ENCODE results near the gene ZIM2.
"Not testable (repeated sequence)": the region's sequence is repeated elsewhere in the genome, so short reads cannot be mapped to it uniquely, and the experiment has no call there.

The ZIM2 gene
- 0 to 0.88 (median 0) reads per million in 17 experiments for total RNA-seq

DNA sequence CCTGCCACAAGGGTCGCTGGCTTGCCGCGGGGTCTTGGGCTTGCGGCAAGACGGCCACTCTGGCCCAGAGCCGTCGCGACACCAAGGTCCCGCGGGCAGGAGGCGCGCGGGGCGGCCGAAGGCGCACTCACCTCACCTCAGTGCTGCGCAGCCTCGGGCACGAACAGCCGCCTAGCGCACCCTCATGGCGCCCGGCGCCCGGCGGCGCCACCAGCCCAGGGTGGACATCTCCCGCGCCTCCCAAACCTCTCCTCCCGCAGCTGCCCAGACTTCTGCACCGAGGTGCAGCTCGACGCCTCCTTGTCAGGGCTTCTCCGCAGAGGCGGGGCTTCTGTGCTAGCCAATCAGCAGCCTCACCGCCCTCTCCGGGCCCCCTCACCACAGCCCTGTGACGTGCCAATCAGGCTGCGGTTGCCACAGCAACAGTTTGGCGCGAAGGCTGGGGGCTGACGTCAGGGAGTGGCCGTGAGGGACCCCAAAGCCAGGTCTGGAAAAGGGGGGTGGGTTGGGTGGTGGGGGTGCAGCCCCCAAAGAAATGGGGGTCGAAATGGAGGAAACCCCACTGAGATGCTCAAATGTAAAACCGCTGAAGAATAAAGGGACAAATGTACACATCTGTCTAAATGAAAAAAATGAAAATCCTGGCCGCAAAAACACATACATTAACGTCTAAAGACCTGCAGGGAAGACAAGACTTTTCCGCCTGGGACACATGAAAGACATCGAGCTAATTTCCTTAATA is at the start of gene ZIM2, which contains the start of gene PEG3:
Gene ZIM2, minus strand, starts transcription at position 276 of the 742 bp plus-strand sequence. CDS start 16,449 bp downstream, outside the sequence.
Gene PEG3, minus strand, starts transcription at position 276 of the 742 bp plus-strand sequence. CDS start 16,071 bp downstream, outside the sequence.
- peak in 1 of 4 experiments; percentile 0 for DNase-seq

DNA sequence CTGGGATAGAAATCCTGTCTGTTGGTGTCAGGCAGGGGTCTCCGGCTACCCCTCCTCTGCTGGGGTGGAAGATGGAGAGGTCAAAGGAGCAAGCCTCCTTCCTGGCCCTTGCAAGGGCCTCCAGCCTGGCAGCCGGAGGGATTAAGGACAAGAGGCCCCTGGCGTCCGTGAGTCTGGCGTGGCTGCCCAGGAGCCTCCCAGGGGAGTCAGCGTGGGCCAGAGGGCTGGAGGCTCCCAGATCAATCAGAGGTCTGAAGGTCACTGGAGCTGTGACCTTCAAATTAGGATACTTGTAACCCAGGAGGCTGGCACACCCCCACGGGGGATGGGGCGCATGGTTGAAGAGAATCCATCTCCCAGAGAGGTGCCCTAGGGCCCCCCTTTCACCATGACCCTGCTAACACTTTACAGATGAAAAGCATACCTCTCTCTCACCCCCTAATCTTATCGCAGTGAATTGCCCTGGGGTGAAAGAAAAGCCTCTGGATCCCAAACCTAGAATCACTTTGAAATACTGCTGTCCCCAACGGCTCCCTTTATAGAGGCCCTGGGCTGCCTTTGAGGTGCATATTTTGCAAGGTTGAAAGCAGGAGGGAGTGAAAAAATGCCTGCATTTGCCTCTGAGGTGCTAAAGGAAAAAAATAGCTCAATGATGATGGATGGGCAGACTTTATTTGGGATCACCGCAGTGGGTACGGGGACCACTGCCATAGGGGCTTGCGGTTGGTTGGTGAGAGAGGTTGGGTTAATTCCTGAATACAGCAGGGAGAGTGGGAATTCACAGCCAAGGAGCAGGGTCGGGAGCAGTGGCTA is 44.9 kb upstream of the ZIM2 start:
- DNase-seq, result no peak

DNA sequence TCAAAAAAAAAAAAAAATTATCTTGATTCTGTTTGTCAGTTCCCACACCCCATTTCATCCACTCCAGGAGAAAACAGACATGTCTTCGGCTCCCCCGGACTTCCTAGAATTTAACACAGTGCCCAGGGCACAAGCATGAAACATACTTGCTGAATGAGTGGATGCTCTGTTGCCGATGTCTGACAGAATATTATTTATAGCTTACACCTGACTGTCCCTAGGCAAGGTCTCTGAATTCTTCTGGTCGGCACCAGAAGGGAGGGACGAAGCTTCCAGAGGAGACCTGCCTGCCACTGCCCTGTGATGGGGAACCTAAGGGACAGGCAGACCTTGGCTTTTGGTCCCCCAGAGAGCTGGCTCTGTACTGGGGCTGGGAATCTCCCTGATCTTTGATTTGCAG is 43.9 kb upstream of the ZIM2 start:
- DNase-seq, result no peak

DNA sequence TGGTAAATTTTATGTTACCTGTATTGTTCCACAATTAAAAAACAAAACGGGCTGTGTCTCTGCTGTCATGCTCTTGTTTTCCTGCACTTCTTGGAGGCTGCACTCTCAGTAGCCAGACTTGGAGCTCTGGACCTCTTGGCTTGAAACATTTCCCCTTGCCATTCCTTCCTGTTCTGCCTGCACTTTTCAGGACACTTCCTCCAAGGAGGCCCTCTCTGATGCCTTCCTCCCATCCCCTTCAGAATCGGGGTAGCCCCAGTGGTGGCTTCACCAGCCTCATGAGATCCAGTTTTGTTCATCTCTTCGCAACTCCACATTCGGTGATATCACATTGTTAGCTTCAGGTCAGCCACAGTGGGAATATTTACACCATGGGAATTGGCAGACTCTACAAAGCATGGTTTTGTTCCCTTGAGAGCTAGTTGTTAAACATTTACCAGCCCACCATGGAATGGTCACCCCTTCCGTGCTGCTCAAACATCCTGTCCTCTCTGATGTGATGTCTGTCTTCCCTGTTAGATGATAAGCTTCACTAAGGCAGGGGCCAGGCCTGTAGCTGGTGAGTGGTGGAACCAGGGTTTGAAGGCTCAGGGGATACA is 40.2 kb upstream of the ZIM2 start:
- no peak for DNase-seq

DNA sequence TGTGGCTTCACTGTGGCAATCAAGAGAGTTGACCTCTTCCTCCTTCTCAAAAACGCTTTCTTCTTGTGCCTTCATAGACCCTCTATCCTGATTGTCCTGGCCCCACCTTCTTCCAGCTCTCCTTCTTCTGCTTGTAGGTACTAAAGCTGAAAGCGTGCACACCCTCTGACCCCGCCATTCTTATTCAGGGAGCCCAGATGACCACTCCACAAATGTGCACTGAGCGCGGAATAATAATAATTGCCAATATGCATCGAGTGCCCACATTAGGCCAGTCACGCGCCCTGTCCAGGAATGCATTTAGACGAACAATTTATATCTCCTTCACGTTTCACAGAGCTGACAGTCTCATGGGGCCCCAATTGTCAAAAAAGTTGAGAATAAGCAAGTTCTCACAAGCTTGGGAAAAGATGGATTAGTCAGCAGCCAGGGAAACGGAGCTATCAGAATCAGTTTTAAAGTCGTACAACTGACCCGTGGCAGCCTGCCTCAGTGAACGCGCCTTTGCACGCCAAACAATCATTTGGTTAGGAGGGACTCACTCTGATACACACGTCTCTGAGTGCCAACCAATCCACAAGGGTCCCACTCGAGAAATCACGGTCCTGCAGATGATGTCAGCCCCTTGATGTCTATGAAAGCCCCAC is 36.7 kb upstream of the ZIM2 start:
- no peak for DNase-seq

DNA sequence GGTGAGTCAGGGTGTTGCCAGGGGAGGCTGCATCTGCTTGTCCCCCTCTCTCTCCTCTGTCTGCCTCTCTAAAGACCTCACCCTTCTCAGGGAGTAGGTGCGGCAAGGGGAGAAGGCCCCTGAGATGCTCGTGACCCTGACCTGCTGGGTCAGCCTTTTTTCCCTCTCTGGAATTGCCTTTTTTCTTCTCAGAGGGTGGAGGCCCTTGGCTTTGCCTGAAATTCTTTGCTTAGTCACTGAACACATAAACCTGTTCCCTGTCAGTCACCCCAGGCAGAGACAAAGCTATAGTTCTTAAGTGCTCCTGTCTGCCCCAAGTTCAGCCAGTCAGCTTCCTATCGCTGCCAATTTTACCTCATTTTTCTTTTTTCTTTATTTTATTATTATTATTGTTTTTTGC is 35.2 kb upstream of the ZIM2 start:
- no peak for DNase-seq

DNA sequence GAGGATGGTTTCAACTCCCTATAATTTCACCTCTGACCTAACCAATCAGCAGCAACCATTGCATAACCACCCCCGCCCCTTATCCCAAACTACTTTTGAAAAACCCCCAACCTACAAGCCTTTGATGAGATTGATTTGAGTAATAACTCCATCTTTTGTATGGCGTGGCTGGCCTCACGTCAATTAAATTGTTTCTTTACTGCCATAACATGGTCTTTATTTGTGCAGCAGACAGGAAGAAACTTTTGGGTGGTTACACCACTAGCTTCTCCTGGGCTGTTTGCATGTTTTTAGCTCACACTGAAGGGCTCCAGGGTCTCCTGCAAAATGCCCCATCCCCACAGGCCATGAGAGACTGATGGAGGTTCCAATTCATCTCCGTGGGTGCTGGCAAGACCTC is 34.0 kb upstream of the ZIM2 start:
- no peak for DNase-seq

DNA sequence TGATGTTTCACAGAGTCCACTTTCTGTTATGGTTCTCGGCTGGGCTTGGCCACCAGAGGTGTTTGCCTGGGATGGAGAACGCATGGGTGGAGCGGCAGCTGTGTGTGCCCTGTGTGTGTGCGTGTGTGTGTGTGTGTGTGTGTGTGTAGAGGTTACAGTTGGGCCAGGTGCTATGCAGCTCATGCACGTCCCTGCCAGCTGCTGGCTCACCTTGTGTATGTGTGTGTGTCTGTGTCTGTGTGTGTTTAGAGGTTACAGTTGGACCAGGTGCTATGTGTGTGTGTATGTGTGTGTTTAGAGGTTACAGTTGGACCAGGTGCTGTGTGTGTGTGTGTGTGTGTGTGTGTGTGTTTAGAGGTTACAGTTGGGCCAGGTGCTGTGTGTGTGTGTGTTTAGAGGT is 33.0 kb upstream of the ZIM2 start:
- DNase-seq, result no peak

DNA sequence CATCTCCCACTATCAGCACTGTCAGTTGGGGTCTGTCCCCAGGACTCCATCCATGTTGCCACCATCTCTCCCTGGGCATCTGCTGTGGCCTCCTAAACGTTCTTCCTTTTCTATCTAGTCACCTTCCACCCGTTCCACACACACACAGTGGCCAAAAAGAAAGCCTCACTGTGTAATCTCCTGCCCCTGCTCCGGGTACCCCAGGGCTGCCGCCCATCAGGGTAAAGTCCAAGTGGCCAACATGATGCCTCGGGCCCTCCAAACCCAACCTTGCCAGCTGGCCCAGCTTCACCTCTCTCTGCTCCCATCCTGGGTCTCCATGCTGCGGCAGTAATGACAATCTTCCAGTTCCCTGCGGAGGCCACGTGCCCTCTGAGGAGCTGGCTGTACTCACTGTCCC is 29.4 kb upstream of the ZIM2 start:
- DNase-seq, result no peak

DNA sequence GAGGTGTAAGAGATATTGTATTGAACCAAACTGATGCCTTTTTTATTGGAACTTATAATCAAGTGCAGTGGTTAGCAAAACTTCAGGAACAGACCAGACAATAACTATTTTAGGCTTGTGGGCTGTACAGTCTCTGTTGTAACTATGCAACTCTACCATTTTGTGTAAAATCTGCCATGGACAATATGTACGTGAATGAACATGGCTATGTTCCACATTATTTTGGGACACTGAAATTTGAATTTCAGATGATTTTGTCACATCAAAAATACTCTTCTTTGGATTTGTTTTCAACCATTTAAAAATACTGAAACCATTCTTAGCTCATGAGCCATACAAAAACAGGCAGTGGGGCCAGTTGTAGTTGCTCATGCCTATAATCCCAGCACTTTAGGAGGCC is 27.9 kb upstream of the ZIM2 start:
- DNase-seq, result no peak

DNA sequence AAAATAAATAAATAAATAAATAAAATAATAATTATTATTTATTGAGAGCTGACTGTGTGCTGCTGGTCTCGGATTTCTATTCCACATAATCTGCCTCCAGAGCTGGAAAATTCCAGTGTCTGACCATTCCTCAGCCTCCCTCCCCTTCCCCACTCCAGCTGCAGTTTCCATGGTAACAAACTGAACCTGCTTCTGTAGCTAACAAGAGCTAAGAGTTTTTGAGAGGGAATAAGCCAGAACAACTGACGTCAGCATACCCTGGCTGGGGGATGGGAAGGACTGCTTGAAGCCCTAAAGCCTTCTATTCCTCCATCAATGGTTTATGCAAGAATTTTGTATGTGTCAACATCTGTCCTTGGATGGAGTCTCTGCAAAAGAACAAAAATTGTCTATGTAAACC is 26.0 kb upstream of the ZIM2 start:
- DNase-seq, result no peak

DNA sequence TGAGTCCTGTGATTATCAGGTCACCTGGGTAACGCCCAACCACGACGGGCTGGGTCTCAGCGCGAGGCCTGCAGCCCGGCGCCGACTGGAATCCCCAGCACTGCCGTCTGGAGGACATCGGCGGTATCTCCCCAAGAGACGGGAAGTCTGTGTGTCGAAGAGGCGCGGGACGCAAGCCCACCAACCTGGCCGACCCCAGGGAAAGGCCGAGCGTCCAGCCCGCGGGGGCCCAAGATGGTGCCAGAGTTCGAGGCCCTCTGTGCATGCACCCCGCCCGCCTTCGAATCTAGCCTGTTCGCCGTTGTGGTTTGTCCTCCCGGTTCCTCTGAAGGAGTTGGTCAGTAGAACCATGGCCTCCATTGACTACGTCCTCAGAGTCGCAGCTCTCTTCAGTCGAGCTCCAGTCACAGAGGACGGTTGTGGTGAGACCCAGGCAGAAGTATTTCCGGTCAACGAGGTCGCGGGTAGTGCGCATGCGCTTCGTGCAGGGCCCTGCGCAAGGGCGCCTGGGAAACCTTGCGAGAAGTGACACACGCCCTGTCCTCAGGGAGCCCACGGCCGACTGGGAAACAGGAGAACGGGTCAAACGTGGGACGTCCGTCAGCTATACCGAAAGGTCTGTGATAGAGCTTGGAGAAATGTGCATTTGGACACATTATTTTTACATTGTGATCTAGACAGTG is 24.1 kb upstream of the ZIM2 start:
- no peak for DNase-seq

DNA sequence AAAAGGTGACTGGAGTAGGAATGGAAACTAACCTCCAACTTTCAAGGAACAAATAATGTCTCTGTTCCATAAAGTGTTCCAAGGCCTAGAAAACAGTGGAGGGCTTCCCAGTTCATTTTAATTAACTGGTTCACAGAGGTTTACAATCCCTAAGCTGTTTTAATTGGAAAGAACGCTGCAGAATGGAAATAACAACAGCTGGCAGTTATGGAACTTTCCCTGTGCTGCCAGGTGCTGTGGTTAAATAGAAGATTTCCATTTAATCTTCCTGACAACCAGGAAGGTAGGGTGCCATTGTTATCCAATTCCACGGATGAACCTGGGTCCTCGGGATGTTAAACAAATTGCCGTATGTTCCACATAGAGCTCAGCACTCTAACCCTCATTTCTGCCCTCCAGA is 22.2 kb upstream of the ZIM2 start:
- no peak for DNase-seq

DNA sequence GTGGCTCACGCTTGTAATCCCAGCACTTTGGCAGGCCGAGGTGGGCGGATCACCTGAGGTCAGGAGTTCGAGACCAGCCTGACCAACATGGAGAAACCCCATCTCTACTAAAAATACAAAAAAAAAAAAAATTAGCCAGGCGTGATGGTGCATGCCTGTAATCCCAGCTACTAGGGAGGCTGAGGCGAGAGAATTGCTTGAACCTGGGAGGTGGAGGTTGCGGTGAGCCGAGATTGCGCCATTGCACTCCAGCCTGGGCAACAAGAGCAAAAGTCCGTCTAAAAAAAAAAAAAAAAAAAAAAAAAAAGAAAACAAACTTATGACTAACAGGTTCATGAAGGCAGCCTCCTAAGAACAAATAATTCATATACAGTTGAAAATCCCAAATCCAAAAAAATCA is 19.9 kb upstream of the ZIM2 start:
- DNase-seq, result not testable (repeated sequence)

DNA sequence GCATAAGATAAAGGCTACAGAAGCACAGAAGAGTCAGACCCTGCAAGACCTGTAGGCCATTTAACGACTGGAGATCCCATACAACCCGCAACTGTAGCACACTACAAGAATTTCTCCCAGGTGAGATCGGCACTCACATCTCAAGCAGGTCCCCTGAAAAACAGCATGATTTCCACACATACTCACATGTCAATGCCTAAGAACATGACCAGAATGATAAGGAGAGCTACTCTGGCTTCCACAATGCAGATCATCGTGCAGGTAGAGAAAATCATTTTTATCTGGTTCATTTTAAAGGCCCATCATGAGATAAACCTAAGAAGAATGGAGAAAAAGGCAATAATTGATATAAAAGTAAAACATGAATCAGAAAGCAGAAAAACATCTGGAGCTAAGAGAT is 17.5 kb upstream of the ZIM2 start:
- no peak for DNase-seq

DNA sequence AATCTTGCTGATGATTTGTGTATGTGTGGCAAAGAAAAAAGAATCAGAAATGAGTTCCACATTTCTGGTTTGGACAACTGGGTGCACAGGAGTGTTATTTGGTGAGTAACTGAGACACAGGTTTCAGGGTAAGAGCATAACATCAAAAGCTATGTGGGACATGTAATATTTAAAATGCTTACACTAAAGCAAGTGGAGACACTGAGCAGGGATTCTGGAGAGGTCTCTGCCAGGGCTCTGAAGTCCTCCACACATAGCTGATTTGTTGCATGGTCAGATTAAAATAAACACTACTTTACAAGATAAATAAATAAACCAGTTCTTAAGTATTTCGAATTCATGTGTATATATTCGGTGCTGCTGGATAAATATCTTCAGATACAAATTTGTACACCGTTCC is 16.3 kb upstream of the ZIM2 start:
- DNase-seq, result no peak

DNA sequence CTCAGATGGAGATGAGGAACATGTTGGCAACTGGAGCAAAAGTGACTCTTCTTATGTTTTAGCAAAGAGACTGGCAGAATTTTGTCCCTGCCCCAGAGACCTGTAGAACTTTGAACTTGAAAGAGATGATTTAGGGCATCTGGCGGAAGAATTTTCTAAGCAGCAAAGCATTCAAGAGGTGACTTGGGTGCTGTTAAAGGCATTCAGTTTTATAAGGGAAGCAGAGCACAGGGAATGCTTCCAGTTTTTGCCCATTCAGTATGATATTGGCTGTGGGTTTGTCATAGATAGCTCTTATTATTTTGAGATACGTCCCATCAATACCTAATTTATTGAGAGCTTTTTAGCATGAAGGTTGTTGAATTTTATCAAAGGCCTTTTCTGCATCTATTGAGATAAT is 11.8 kb upstream of the ZIM2 start:
- not testable (repeated sequence) for DNase-seq

DNA sequence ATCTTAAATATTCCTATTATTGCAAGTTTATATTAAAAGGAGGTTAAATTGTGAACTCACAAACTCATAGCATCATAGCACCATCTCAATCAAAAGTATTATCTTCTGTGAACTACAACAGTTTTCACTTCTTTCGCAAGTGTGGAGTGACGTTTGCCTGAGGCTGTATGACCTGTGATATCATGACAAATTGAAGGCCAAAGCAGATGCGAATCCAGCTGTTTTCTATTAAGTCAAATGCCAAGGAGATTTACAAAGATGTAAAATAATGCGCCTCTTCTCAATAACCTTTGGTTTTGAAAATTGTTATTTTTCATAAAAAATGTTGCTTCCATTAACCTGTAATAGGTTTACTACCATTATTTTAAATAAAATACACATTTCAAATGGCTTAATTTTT is 7.6 kb upstream of the ZIM2 start:
- DNase-seq, result no peak

DNA sequence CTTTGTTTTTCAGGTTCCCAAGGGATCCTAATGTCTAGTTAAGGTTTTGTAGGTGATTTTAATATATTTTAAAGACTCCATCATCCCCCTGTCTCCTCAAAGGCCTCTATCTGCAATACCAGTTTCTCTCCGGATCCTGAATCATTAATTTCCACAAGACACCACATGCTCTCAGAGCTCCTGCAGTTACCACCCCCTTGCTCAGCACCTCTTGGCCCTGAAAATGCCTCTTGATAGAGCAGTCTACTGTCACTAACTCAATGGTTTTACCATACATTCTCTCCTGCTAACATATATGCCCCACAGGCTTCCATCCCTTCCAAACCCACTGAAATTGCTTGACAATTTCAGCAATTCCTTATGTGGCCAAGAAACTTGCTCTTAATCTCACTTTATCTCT is 1.9 kb upstream of the ZIM2 start:
- no peak for DNase-seq

DNA sequence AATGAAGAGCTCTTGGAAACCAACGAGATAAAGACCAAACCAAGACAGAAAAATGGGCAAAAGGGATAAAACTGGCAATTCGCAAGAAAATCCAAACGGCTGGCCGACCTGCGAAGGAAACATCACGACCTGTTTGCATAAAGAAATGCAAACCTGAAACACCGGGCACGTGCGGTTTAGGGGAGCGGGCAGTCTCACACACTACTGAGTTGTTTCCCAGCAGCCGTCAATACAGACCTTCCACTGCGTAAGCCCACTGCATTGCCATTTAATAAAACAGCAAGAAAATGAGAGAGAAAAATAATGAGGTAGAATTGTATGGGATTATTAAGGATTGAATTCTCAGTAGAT is 642 bp upstream of the ZIM2 start:
- DNase-seq, result no peak

DNA sequence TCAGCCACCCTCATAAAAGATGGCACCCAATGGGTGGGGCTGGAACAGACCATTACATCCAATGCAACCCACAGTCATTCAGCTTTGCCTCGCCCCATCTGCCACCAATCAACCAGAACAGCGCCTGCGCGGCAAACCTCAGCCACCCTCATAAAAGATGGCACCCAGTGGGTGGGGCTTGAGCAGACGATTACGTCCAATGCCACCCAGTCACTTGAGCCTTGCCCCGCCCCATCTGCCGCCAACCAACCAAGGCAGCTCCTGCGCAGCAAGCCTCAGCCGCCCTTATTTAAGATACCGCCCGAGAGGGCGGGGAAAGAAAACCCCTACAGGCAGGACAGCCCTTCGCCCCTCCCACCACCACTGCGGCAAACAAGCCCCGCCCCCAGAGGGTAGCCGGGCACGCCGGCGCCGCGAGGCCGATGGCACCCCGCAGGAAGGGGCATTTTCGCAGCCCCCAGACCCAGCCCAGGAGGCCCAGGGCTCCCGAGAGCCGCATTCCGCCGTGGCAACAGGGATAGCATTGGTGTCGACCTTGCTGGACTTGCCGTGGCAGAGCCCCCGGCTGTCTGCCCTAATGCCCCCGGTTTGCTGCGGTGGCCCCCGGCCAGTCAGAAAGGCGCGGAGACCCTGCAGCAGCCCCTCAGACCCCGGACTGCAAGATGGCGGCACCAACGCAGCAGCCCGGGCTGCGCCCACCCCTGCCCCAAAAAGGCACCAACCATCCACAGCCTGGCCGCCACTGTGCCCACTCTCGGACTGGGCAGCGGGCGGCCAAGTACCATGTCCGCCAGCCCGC is 675 bp downstream of the ZIM2 start:
- DNase-seq, result peak; percentile 82 to 91 (median 90)
